Fibroblast of skin of left biceps (primary cell): ENCODE measurements around the gene TENM3.
A peak's percentile ranks its signal among the peaks of the same experiment; 100 is the strongest.

Source experiments
- DNase-seq, 2 experiments: peaks; one replicate each; pipeline ENCODE4 v3.0.0-alpha.2; 2013; ENCODE audit warnings: low read depth in 2 of 2

The TENM3 gene

GRCh38 chr4:182564724-182565369 is 321.6 kb downstream of the TENM3 start:
- DNase-seq, result peak; percentile 39 to 53

- no peak for DNase-seq
Measured at GRCh38 chr4:182567119-182567518, 323.9 kb downstream of the TENM3 start.

- DNase-seq, result no peak
Measured at GRCh38 chr4:182569561-182569960, 326.4 kb downstream of the TENM3 start.

- DNase-seq, result no peak
Measured at GRCh38 chr4:182574706-182575105, 331.5 kb downstream of the TENM3 start.

GRCh38 chr4:182575225-182575624 is 332.0 kb downstream of the TENM3 start:
- DNase-seq, result no peak

- DNase-seq, result no peak
Measured at GRCh38 chr4:182576601-182577289, 333.5 kb downstream of the TENM3 start.

- DNase-seq, result no peak
Measured at GRCh38 chr4:182577411-182577810, 334.2 kb downstream of the TENM3 start.

DNA sequence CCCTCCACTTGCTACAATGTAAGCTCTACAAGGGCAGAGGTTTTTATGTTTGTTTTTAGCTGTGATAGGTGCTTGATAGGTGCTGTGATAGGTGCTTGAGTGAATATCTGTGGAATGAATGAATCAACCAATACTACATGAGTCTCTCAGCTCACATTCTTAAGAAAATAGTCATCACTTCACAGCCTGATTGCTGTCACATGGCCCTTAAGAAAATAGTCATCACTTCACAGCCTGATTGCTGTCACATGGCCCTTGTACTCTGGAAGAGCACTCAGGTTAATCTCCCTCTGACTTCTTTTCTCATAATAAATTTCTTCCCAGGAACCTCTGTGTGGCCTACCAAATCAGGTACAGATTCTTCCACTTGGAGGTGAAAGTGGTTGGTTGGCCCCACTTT is 335.2 kb downstream of the TENM3 start:
- peak; percentile 18 to 24 for DNase-seq

GRCh38 chr4:182582245-182582644 is 339.0 kb downstream of the TENM3 start:
- DNase-seq, result no peak

GRCh38 chr4:182583703-182584415 is 340.7 kb downstream of the TENM3 start:
- no peak for DNase-seq

GRCh38 chr4:182585321-182585720 is 342.1 kb downstream of the TENM3 start:
- DNase-seq, result no peak

GRCh38 chr4:182589100-182589499 is 345.9 kb downstream of the TENM3 start:
- no peak for DNase-seq

- DNase-seq, result no peak
Measured at GRCh38 chr4:182593402-182593801, 350.2 kb downstream of the TENM3 start.

GRCh38 chr4:182593864-182594263 is 350.7 kb downstream of the TENM3 start:
- no peak for DNase-seq

- DNase-seq, result no peak
Measured at GRCh38 chr4:182600093-182600492, 356.9 kb downstream of the TENM3 start.

DNA sequence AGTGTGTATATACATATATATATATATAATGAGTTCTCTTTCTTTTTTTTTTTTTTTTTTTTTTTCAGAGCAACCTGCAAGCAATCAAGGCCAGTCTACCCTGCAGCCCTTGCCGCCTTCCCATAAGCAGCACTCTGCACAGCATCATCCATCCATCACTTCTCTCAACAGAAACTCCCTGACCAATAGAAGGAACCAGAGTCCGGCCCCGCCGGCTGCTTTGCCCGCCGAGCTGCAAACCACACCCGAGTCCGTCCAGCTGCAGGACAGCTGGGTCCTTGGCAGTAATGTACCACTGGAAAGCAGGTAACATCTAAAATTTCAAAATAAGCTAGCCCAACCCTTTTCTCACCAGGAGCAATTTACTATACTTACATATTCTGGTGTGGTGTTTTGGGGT is 357.7 kb downstream of the TENM3 start:
- no peak for DNase-seq

GRCh38 chr4:182604161-182604622 is 361.0 kb downstream of the TENM3 start:
- peak; percentile 32 to 40 for DNase-seq

DNA sequence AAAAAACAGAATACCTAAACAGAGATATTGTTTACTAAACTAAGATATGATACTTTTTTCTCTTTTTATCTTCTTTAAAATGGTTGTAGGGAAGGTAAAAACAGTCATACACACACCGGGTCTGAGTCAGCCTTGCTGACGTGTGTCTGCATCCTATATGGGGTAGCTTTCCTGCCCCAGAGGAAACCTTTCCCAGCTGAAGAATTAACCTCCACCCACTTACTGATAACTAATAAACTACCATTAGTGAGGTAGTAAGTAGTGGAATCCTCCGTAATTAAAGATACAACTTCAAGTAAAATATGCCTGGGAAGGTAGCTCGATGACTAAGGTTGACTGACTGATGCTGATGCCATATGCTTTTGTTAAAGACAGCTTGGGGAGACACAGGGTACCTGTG is 361.8 kb downstream of the TENM3 start:
- DNase-seq, result no peak

GRCh38 chr4:182608525-182608924 is 365.3 kb downstream of the TENM3 start:
- no peak for DNase-seq

DNA sequence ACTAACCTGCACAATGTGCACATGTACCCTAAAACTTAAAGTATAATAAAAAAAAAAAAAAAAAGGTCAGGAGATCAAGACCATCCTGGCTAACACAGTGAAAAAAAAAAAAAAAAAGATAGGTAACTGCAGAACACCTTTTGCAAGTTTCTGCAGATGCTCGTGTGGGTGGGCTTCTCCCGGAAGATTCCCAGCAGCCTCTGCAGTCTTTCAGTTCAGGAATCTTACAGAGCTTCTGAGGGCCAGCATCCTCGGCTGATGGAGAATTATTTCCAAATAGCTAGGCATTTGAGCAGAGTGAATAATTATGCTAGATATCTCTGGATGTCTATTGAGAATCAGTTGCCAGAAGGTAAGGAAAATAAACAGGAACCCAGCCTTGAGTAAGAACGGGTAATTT is 373.3 kb downstream of the TENM3 start:
- no peak for DNase-seq

GRCh38 chr4:182619660-182620059 is 376.5 kb downstream of the TENM3 start:
- DNase-seq, result no peak

DNA sequence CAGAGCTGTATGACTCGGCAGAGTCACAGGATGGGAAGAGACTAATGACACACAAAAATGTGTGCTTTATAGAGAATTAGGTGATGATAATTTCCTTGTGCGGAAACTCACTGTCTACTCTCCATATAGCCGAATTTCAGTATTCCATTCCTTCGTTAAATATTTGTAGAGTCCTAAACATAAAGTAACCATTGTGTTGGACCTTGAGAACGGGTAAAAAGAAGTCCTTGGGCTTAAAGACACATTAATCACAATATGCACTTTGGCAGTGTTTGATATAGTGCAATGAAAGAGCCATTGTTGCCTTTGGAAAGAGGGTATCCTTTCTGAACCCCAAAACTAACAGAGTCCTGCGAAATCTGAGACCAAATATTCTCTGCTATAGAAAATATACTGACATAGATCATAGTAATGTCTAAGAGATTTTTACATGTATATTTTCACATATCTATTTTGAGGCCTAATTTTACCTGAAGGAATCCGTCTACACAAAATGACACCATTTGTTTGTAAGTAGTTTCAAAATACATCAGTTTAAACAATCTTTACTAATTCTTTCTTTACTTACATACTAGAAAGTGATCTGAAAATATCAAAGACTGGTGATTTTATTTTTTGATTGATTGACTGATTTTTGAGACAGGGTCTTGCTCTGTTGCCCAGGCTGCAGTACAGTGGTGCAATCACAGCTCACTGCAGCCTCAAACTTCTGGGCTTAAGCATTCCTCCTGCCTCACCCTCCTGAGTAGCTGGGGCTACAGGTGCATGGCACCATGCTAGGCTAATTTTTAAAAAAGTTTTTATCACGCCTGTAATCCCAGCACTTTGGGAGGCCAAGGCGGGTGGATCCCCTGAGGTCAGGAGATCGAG is 377.1 kb downstream of the TENM3 start:
- no peak for DNase-seq
